H54 (cell line): ENCODE results near the gene SNX32.

Source experiments
- DNase-seq: peaks from one replicate; pipeline ENCODE4 v3.0.0; 2011; ENCODE audit warnings: low spot score, mixed read lengths; ENCODE audit not compliant: insufficient read length
- FAIRE-seq: peaks from 3 replicates; lab custom pipeline; 2011; peaks lifted over from hg19 to GRCh38; lab: Jason Lieb, UNC
- POLR2A ChIP-seq: IDR thresholded peaks from 2 replicates; pipeline ENCODE4 v1.6.1; 2011; ENCODE audit warnings: low read depth, mild to moderate bottlenecking, low read length

Gene SNX32

GRCh38 chr11:65853246-65853979 lies 19.6 kb downstream of the SNX32 start:
- no peak for DNase-seq
- FAIRE-seq: no peak
- TF ChIP-seq POLR2A: no peak

- no peak for TF ChIP-seq POLR2A
- DNase-seq (no peak), FAIRE-seq (no peak)
Observed at GRCh38 chr11:65854161-65854592, 20.4 kb downstream of the SNX32 start.

- DNase-seq (no peak), FAIRE-seq (no peak)
- TF ChIP-seq POLR2A: no peak
Observed at GRCh38 chr11:65854852-65855837, 21.4 kb downstream of the SNX32 start.

GRCh38 chr11:65855927-65856363 lies 22.2 kb downstream of the SNX32 start:
- FAIRE-seq (no peak), DNase-seq (no peak)
- TF ChIP-seq POLR2A: no peak

- FAIRE-seq (no peak), DNase-seq (peak; percentile 44)
- TF ChIP-seq POLR2A: peak; percentile 60
Observed at GRCh38 chr11:65856689-65857499, 23.1 kb downstream of the SNX32 start.

- DNase-seq (no peak), FAIRE-seq (no peak)
- TF ChIP-seq POLR2A: no peak
Observed at GRCh38 chr11:65857500-65857852, 23.7 kb downstream of the SNX32 start.

- TF ChIP-seq POLR2A: peak; percentile 99
- DNase-seq (peak; percentile 86), FAIRE-seq (no peak)
Observed at GRCh38 chr11:65857853-65858680, 24.3 kb downstream of the SNX32 start, which contains the start of gene CFL1. Gene CFL1, minus strand, starts transcription at chr11:65858180. Its CDS starts 81 bp downstream, at chr11:65858099.

- no peak for FAIRE-seq
- no peak for TF ChIP-seq POLR2A
- no peak for DNase-seq
Observed at GRCh38 chr11:65858681-65859087, 24.9 kb downstream of the SNX32 start.

GRCh38 chr11:65859095-65859811 lies 25.5 kb downstream of the SNX32 start:
- TF ChIP-seq POLR2A: peak; percentile 54
- peak; percentile 94 for DNase-seq
- FAIRE-seq: no peak

GRCh38 chr11:65859812-65860277 lies 26.1 kb downstream of the SNX32 start:
- FAIRE-seq (no peak), DNase-seq (no peak)
- no peak for TF ChIP-seq POLR2A

- DNase-seq (peak; percentile 89), FAIRE-seq (no peak)
- TF ChIP-seq POLR2A: peak; percentile 77
Observed at GRCh38 chr11:65860278-65861164, 26.8 kb downstream of the SNX32 start, which contains the start of gene MUS81. Gene MUS81, plus strand, starts transcription at chr11:65860433. Its CDS starts 321 bp downstream, at chr11:65860754.
